Natural killer cell (primary cell): Measurements from ENCODE around the gene SH3PXD2B. TPM values are rescaled to one million over a fixed set of nuclear protein-coding genes. Genes with fewer than 3 reads are reported as not detected.

ENCODE experiments used
- ATAC-seq, 3 donors: fragments of 150-1000 bp in 2 of 3; fragments of 200-7000 bp in 1 of 3; cut with Tn5 transposase; 1 replicate in 1 of 3; 2 replicates in 2 of 3; pipeline ENCODE4 v1.10.0; 2021; ENCODE audit warnings: mild to moderate bottlenecking in 2 of 3, moderate library complexity in 2 of 3
- DNase-seq, 2 donors: peaks; one replicate each; pipeline versions ENCODE4 v3.0.0 to v3.0.0-alpha.2; 2013 to 2021; ENCODE audit warnings: mixed read lengths in 1 of 2
- H3K27ac ChIP-seq: one replicate; pipeline ENCODE4 v1.5.1; 2013; ENCODE audit warnings: mild to moderate bottlenecking, low read length
- H3K27me3 ChIP-seq: one replicate; pipeline ENCODE4 v1.6.1; 2013; ENCODE audit warnings: low read length; ENCODE audit not compliant: control insufficient read depth, insufficient read depth
- H3K36me3 ChIP-seq: one replicate; pipeline ENCODE4 v1.6.1; 2013; ENCODE audit warnings: low read length; ENCODE audit not compliant: control insufficient read depth, insufficient read depth
- H3K4me1 ChIP-seq: one replicate; pipeline ENCODE4 v1.6.1; 2013; ENCODE audit warnings: low read length; ENCODE audit not compliant: control insufficient read depth, insufficient read depth
- H3K4me3 ChIP-seq: one replicate; pipeline ENCODE4 v1.5.1; 2013; ENCODE audit warnings: low read length
- H3K9me3 ChIP-seq: one replicate; pipeline ENCODE4 v1.6.1; 2013; ENCODE audit warnings: low read length; ENCODE audit not compliant: control insufficient read depth, insufficient read depth
- H3K27ac Mint-ChIP-seq, 2 donors: one replicate each; pipeline ENCODE4 v1.8.0; 2022; ENCODE audit warnings: mild to moderate bottlenecking in 2 of 2, mixed read lengths in 2 of 2, moderate library complexity in 1 of 2
- H3K27me3 Mint-ChIP-seq, 2 donors: one replicate each; pipeline ENCODE4 v1.8.0; 2022; ENCODE audit warnings: low read depth in 2 of 2, mixed read lengths in 2 of 2
- H3K36me3 Mint-ChIP-seq: one replicate; pipeline ENCODE4 v1.8.0; 2022; ENCODE audit warnings: mixed read lengths
- H3K4me1 Mint-ChIP-seq, 2 donors: one replicate each; pipeline ENCODE4 v1.8.0; 2022; ENCODE audit warnings: mixed read lengths in 2 of 2
- H3K4me3 Mint-ChIP-seq: one replicate; pipeline ENCODE4 v1.8.0; 2022; ENCODE audit warnings: mild to moderate bottlenecking, moderate library complexity, mixed read lengths
- H3K9me3 Mint-ChIP-seq, 2 donors: one replicate each; pipeline ENCODE4 v1.8.0; 2022; ENCODE audit warnings: mixed read lengths in 2 of 2
- CTCF ChIP-seq: fragments of 200-600 bp; IDR thresholded peaks from one replicate; pipeline ENCODE4 v1.8.0; 2022; ENCODE audit warnings: antibody characterized with exemption
- WGBS: methylation state at CpG from one replicate; pipeline ENCODE4 v1.1.7; 2013; ENCODE audit warnings: missing lambda C conversion rate; ENCODE audit not compliant: insufficient coverage; 5-methylcytosine and 5-hydroxymethylcytosine counted together
- intact Hi-C: fragments of 100-400 bp; cut with micrococcal nuclease; formaldehyde crosslinking; loops from one replicate; pipeline ENCODE4 v1.14.2; 2022
- total RNA-seq, 4 donors: library from RNA; stranded (reverse); fragments of 120-200 nt in 1 of 4; gene quantifications; one replicate each; pipeline versions ENCODE4 v1.2.3 to v1.2.4, GENCODE V29; 2013 to 2022

SH3PXD2B gene
- total RNA-seq, 3 donors from 2014 or later (not counting 1 experiment from before 2014, with no cell fraction given): 0.25 to 0.35 TPM; not detected in 1

DNA sequence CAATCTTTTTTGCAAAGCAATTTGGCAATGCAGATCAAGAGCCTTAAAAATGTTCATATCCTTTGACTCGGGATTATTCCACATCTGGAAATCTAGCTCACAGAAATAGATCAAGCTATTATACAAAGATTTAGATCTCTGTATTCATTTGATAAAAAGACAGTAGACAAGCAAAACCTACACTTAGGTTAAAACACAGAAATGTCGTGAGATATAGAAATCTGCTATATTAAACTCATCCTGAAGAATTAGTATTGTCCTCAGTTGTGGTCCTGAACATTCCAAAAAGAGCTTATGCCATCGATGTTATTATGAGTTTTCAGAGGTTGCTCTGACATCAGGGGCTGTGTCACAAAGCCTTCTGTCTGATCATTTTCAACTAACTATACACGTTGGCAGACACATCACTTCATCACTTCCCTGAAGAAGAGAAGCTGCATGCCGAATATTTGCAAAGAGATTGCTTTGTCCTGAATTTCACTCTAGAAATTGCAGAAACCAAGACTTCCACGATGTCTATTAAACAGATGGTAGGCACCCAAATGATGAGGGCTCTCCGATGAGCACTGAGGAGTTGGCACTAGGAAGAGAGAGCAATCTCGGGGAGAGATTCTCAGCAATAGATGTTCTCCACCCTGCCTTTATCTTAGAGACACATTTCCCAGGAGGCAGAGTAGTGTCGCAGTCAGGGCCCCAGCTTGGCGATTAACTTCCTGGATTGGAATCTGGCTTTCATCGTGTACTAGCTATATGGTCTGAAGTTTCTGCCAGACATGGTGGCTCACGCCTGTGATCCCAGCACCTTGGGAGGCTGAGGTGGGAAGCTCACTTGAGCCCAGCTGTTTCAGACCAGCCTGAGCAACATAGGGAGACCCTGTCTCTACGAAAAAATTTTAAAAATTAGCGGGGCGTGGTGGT is 168.8 kb downstream of the SH3PXD2B start:
- ATAC-seq (no peak), DNase-seq (no peak)
- H3K27ac ChIP-seq: no peak overlapping the region
- no peak for TF ChIP-seq CTCF
- intact Hi-C loops: loop anchor here (10.0 kb wide), 1 partner anchor 101 kb away; the partner anchor contains the start of gene STK10
- Mint-ChIP-seq H3K36me3 (no peaks in the 10 kb centered on the region), H3K9me3 (no peaks in the 10 kb centered on the region), H3K4me3 (peak overlapping the region; percentile 93), H3K4me1 (peaks cover 17 to 18% of the 10 kb centered on the region in 2 donors), H3K27ac (peak overlapping the region; percentile 64 to 76), H3K27me3 (no peaks in the 10 kb centered on the region)
- no peaks in the 10 kb centered on the region for H3K27me3 ChIP-seq
- H3K9me3 ChIP-seq: no peaks in the 10 kb centered on the region
- H3K4me1 ChIP-seq: peaks cover 11% of the 10 kb centered on the region
- WGBS: 81% methylated on average over 13 of the region's 15 CpGs
- H3K4me3 ChIP-seq: no peak overlapping the region
- H3K36me3 ChIP-seq: no peaks in the 10 kb centered on the region

DNA sequence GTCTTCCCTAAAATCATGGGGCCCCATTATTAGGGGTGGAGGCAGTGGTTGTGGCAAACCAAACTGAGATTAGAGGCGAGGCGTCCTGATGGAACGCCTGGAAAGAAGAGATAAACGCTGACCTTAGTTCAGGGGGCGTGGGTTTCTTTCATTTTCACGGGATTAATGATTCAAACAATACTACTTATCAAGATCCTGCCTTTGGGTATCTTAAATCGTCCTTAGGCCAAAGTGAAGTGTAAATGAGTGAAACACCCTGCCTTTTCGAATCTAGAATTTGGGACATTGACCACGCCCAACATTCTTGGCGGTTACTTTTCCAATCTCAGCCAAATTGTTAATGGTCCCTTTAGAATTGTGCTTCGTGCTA is 169.7 kb downstream of the SH3PXD2B start:
- Histone ChIP-seq H3K36me3 (no peaks in the 10 kb centered on the region), H3K4me3 (peak overlapping the region; percentile 55), H3K27me3 (no peaks in the 10 kb centered on the region), H3K27ac (no peak overlapping the region), H3K9me3 (no peaks in the 10 kb centered on the region), H3K4me1 (peaks cover 11% of the 10 kb centered on the region)
- Mint-ChIP-seq H3K36me3 (no peaks in the 10 kb centered on the region), H3K27ac (peak overlapping the region; percentile 64 to 76), H3K4me1 (peaks cover 17 to 18% of the 10 kb centered on the region in 2 donors), H3K4me3 (peak overlapping the region; percentile 93), H3K9me3 (no peaks in the 10 kb centered on the region), H3K27me3 (no peaks in the 10 kb centered on the region)
- 6% methylated on average over 9 of the region's 11 CpGs for WGBS
- no peak for TF ChIP-seq CTCF
- no peak for ATAC-seq
- intact Hi-C loops: loop anchor here (5.0 to 10.0 kb wide), 3 partner anchors 100 to 217 kb away; partner anchors contain the start of gene STK10
- DNase-seq: no peak

GRCh38 chr5:172283862-172284610 is 170.3 kb downstream of the SH3PXD2B start:
- ATAC-seq: peak; percentile 85 to 92 (median 87)
- Mint-ChIP-seq H3K4me3 (peak overlapping the region; percentile 93), H3K27ac (peak overlapping the region; percentile 64 to 76), H3K4me1 (peaks cover 17 to 18% of the 10 kb centered on the region in 2 donors), H3K36me3 (no peaks in the 10 kb centered on the region), H3K27me3 (no peaks in the 10 kb centered on the region), H3K9me3 (no peaks in the 10 kb centered on the region)
- no peaks in the 10 kb centered on the region for H3K9me3 ChIP-seq
- intact Hi-C loops: loop anchor here (5.0 to 10.0 kb wide), 3 partner anchors 99 to 217 kb away; partner anchors contain the start of gene STK10
- no peak for TF ChIP-seq CTCF
- no peaks in the 10 kb centered on the region for H3K36me3 ChIP-seq
- H3K4me1 ChIP-seq: peaks cover 11% of the 10 kb centered on the region
- DNase-seq: peak; percentile 70 to 85
- peak overlapping the region; percentile 55 for H3K4me3 ChIP-seq
- WGBS: under 1% methylated on average over 78 of the region's 79 CpGs
- no peak overlapping the region for H3K27ac ChIP-seq
- no peaks in the 10 kb centered on the region for H3K27me3 ChIP-seq
